Testis (tissue), 2 donors: ENCODE measurements around the gene NPIPB9.
"Not testable (repeated sequence)": the region's sequence is repeated elsewhere in the genome, so short reads cannot be mapped to it uniquely, and the experiment has no call there.

ENCODE experiments used
- CTCF ChIP-seq, 3 experiments: fragments of 450-650 bp in 2 of 3; fragments of 200-600 bp in 1 of 3; sonication (generic) in 1 of 3; IDR thresholded peaks; one replicate each; pipeline ENCODE4 v1.5.1; 2016 to 2019; ENCODE audit warnings: antibody characterized with exemption in 3 of 3, mild to moderate bottlenecking in 2 of 3, moderate library complexity in 1 of 3
- POLR2A ChIP-seq: fragments of 450-650 bp; IDR thresholded peaks from one replicate; pipeline ENCODE4 v1.6.1; 2017; ENCODE audit warnings: antibody characterized with exemption, mild to moderate bottlenecking, moderate library complexity

GRCh38 chr16:28781697-28782096 is 30.1 kb downstream of the NPIPB9 start:
- TF ChIP-seq POLR2A; CTCF (IDR thresholded peaks at IDR 0.05): not testable (repeated sequence)
